ENCODE data around the gene CACNA1C. TPM values are rescaled to one million over a fixed set of nuclear protein-coding genes. Genes with fewer than 3 reads are reported as not detected.

Gene CACNA1C
- total and polyA plus RNA-seq, 2 of the 4 experiments (the other 2 are of a cell fraction): 1.6 to 2.6 TPM

DNA sequence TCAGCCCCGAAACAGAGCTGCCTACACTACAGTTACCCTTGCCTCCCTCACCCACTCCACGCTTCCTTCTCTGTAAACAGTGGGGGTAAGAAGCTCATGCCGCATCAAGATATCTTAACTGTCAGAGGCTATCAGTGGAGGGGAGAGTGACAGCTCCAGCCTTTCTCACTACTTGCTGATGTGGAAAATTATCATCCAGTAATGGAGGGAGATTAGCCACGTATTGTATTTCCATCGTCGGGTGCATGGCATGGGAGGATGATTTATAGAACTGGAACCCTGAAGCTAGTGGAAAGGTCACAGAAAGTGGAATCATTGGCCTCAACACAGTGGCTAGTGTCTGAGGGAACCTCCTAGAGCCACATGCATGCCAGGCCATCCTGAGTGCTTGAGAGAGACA lies 471.1 kb downstream of the CACNA1C start:
- H4K91ac ChIP-seq (ENCODE audit: insufficient read depth, low read depth, low read length): no peak overlapping the region
- no peak overlapping the region for H2BK20ac ChIP-seq (ENCODE audit: low read depth, low read length)
- peaks cover 2% of the 10 kb centered on the region; the same call in 1 of the 2 replicates for H3K27me3 ChIP-seq (ENCODE audit: control insufficient read depth, insufficient read depth, low read length)
- no peak overlapping the region for H3K23ac ChIP-seq (ENCODE audit: low read depth, low read length)
- H2AK5ac ChIP-seq (ENCODE audit: low read depth, low read length): no peak overlapping the region
- no peak overlapping the region for H2AFZ ChIP-seq (replicated peaks; ENCODE audit: low read length, poor library complexity)
- H3K4me1 ChIP-seq (ENCODE audit: control insufficient read depth, insufficient read depth, low read length): no peaks in the 10 kb centered on the region
- no CpG with 5 or more reads among the region's 6 CpGs for WGBS, 2 experiments (ENCODE audit: extremely low coverage in 2 of 2, insufficient read length in 1 of 2)
- DNase-seq: no peak
- H3K56ac ChIP-seq (ENCODE audit: extremely low read depth, insufficient read depth, low read length): no peak overlapping the region
- ATAC-seq (ENCODE audit: low read depth): no peak
- in situ Hi-C loops (cut with MboI; ENCODE audit: low sequenced_read_pairs) (no loop called here), dilution Hi-C loops (cut with HindIII; ENCODE audit: low sequenced_read_pairs, unreplicated experiment) (no loop called here), intact Hi-C loops (cut with micrococcal nuclease) (no loop called here)
- no peak overlapping the region for H4K5ac ChIP-seq (ENCODE audit: low read depth, low read length)
- no peaks in the 10 kb centered on the region for H3K9me3 ChIP-seq (ENCODE audit: control insufficient read depth, insufficient read depth, low read length)
- H4K20me1 ChIP-seq (ENCODE audit: insufficient read depth, low read length): 0 out of 2 replicates have a peak, but pooled peaks cover 4% of the 10 kb centered on the region
- TF ChIP-seq MAZ (IDR thresholded peaks at IDR 0.05; ENCODE audit: borderline replicate concordance, low read depth, low read length) (no peak), CHD1 (IDR thresholded peaks at IDR 0.05; ENCODE audit: low read depth, low read length) (no peak), MAFK (IDR thresholded peaks at IDR 0.05; ENCODE audit: low read depth, low read length) (no peak), ELK1 (IDR thresholded peaks at IDR 0.05; ENCODE audit: borderline replicate concordance, low read depth, low read length) (no peak), RFX5 (IDR thresholded peaks at IDR 0.05; ENCODE audit: low read depth, low read length) (no peak), NFE2L2 (IDR thresholded peaks at IDR 0.05; ENCODE audit: low read depth, low read length) (no peak), POLR2A (IDR thresholded peaks at IDR 0.05; ENCODE audit: low read depth, low read length) (no peak), MXI1 (IDR thresholded peaks at IDR 0.05; ENCODE audit: borderline replicate concordance, low read depth, low read length) (no peak), USF2 (IDR thresholded peaks at IDR 0.05; ENCODE audit: low read depth, low read length) (no peak)
- TF ChIP-seq, protein P1, sequence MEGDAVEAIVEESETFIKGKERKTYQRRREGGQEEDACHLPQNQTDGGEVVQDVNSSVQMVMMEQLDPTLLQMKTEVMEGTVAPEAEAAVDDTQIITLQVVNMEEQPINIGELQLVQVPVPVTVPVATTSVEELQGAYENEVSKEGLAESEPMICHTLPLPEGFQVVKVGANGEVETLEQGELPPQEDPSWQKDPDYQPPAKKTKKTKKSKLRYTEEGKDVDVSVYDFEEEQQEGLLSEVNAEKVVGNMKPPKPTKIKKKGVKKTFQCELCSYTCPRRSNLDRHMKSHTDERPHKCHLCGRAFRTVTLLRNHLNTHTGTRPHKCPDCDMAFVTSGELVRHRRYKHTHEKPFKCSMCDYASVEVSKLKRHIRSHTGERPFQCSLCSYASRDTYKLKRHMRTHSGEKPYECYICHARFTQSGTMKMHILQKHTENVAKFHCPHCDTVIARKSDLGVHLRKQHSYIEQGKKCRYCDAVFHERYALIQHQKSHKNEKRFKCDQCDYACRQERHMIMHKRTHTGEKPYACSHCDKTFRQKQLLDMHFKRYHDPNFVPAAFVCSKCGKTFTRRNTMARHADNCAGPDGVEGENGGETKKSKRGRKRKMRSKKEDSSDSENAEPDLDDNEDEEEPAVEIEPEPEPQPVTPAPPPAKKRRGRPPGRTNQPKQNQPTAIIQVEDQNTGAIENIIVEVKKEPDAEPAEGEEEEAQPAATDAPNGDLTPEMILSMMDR (conservative IDR thresholded peaks at IDR 0.05; ENCODE audit: low read depth, low read length): no peak
- no peak overlapping the region for H3K18ac ChIP-seq (ENCODE audit: low read depth, low read length)
- H3K4me3 ChIP-seq (ENCODE audit: insufficient read depth, low read depth, low read length): no peak overlapping the region
- ChIA-PET CTCF (no interaction called here), POLR2A (ENCODE audit: unreplicated experiment) (no interaction called here)
- no peak overlapping the region for H2AK9ac ChIP-seq (replicated peaks; ENCODE audit: low read depth, low read length, poor library complexity)
- no peak overlapping the region for H3K27ac ChIP-seq (ENCODE audit: insufficient read depth, low read length)
- H3K36me3 ChIP-seq (ENCODE audit: control insufficient read depth, insufficient read depth, low read length): peaks cover 10% of the 10 kb centered on the region
- H2BK5ac ChIP-seq (ENCODE audit: low read depth, low read length, poor library complexity, severe bottlenecking): no peak overlapping the region
- H3K79me1 ChIP-seq (ENCODE audit: low read depth in 1 of 2, low read length in 2 of 2): no peaks in the 10 kb centered on the region
- no peak overlapping the region for H3K4me2 ChIP-seq (ENCODE audit: low read depth, low read length)
- no peak overlapping the region for H3K9ac ChIP-seq (ENCODE audit: low read depth, low read length)
- no peak overlapping the region for H2BK15ac ChIP-seq (ENCODE audit: low read depth, low read length)
- no peak overlapping the region for H2BK120ac ChIP-seq (ENCODE audit: low read depth, low read length)
- no peak overlapping the region for H4K8ac ChIP-seq (ENCODE audit: low read depth in 2 of 2, low read length in 2 of 2)
- no peak overlapping the region for H3K4ac ChIP-seq (ENCODE audit: low read depth, low read length)
- BruUV-seq (replicated peaks): no TSS peak
- no peaks in the 10 kb centered on the region; the same call in 1 of the 2 replicates for H3K9me1 ChIP-seq (ENCODE audit: insufficient read depth, low read length)
- no peak overlapping the region for H3K14ac ChIP-seq (replicated peaks; ENCODE audit: low read depth, low read length)

All from IMR-90 (cell line).